NB4 (cell line): ENCODE results near the gene OR52H1.

Experiments
- DNase-seq: peaks from one replicate; pipeline ENCODE4 v3.0.0; 2010; ENCODE audit warnings: low read depth
- H3K4me3 ChIP-seq: one replicate; pipeline ENCODE4 v1.5.1; 2011; ENCODE audit warnings: mild to moderate bottlenecking, low read depth, low read length, moderate library complexity
- MYC ChIP-seq: IDR thresholded peaks from 2 replicates; pipeline ENCODE4 v1.6.1; 2011; ENCODE audit warnings: low read depth, low read length
- POLR2A ChIP-seq: IDR thresholded peaks from 2 replicates; pipeline ENCODE4 v1.6.1; 2011; ENCODE audit warnings: mild to moderate bottlenecking; ENCODE audit not compliant: insufficient read length; ENCODE audit errors: extremely low read depth
- TF ChIP-seq, protein P1 (sequence below): IDR thresholded peaks from 2 replicates; pipeline ENCODE4 v1.6.1; 2011; ENCODE audit warnings: low read depth, low read length
- TF ChIP-seq, protein P2 (sequence below): IDR thresholded peaks from one replicate; pipeline ENCODE4 v1.5.1; 2012; ENCODE audit warnings: low read depth, low read length

OR52H1 gene

DNA sequence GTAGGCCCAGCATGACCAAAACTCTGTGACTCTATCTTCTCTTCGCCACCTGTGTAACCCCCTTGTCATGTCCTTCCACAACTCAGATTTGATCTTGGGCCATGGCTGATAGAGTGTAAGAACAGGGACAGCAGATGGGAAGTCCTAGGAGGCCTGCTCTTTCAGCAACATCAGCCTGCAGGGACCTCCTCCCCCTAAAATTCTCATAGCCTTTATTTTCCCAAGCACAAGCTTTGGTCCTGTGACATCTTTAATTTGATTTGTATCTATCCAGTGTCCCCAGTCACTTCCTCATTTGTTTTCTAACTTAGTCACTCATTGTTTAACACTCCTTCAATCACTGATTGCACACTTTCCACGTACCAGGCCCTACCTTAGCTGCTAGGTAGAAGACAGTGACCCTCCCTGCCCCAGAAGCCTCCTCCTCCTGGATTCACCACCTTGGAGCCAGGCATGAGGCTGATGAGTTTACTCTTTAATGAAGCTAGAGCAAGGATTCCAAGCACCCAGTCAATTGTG lies 43.9 kb downstream of the OR52H1 start:
- no peak overlapping the region for H3K4me3 ChIP-seq
- no peak for DNase-seq
- TF ChIP-seq MYC = no peak
- TF ChIP-seq, protein P1, sequence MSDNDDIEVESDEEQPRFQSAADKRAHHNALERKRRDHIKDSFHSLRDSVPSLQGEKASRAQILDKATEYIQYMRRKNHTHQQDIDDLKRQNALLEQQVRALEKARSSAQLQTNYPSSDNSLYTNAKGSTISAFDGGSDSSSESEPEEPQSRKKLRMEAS = no peak
- no peak for TF ChIP-seq POLR2A
- TF ChIP-seq, protein P2, sequence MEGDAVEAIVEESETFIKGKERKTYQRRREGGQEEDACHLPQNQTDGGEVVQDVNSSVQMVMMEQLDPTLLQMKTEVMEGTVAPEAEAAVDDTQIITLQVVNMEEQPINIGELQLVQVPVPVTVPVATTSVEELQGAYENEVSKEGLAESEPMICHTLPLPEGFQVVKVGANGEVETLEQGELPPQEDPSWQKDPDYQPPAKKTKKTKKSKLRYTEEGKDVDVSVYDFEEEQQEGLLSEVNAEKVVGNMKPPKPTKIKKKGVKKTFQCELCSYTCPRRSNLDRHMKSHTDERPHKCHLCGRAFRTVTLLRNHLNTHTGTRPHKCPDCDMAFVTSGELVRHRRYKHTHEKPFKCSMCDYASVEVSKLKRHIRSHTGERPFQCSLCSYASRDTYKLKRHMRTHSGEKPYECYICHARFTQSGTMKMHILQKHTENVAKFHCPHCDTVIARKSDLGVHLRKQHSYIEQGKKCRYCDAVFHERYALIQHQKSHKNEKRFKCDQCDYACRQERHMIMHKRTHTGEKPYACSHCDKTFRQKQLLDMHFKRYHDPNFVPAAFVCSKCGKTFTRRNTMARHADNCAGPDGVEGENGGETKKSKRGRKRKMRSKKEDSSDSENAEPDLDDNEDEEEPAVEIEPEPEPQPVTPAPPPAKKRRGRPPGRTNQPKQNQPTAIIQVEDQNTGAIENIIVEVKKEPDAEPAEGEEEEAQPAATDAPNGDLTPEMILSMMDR = no peak

DNA sequence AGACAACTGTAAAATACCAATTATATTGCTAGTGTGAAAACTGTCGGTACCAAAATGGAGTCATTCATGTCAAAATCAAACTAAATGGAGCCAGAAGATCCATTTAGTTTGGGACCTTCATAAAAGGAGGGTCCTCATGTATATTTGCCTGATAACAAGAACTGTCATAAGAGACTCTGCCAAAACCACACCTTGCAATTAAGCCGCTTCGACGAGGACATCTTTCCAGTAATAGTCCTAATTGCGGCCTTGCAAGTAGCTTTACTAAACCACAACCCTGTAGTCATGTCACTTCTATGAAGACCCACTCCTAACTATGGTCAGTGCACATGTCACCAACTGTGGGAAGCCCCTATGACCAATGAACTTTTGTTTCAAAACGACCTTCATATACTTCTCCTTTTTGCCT lies 47.9 kb downstream of the OR52H1 start:
- H3K4me3 ChIP-seq = no peak overlapping the region
- TF ChIP-seq MYC = no peak
- TF ChIP-seq, protein P2 = no peak
- no peak for TF ChIP-seq POLR2A
- TF ChIP-seq, protein P1 = no peak
- DNase-seq = no peak

- TF ChIP-seq MYC = no peak
- TF ChIP-seq, protein P1 = no peak
- TF ChIP-seq, protein P2 = no peak
- no peak for TF ChIP-seq POLR2A
- no peak overlapping the region for H3K4me3 ChIP-seq
- DNase-seq = no peak
Observed at GRCh38 chr11:5499671-5500070, 48.7 kb downstream of the OR52H1 start.
